Transverse colon (tissue), 4 donors: Measurements from ENCODE around the gene KCTD6.

ENCODE experiments used
- CTCF ChIP-seq, 5 experiments: fragments of 200-600 bp in 3 of 5; fragments of 450-650 bp in 2 of 5; sonication (generic) in 3 of 5; IDR thresholded peaks; 1 replicate in 2 of 5; 2 replicates in 3 of 5; pipeline ENCODE4 v1.5.1; 2016 to 2017; ENCODE audit warnings: antibody characterized with exemption in 5 of 5, inconsistent platforms in 3 of 5, mild to moderate bottlenecking in 2 of 5, moderate library complexity in 1 of 5
- POLR2A ChIP-seq: fragments of 450-650 bp; IDR thresholded peaks from one replicate; pipeline ENCODE4 v1.6.1; 2016; ENCODE audit warnings: antibody characterized with exemption, mild to moderate bottlenecking, moderate library complexity
- POLR2AphosphoS5 ChIP-seq, 3 donors: sonication (generic); formaldehyde crosslinking; IDR thresholded peaks; one replicate each; pipeline ENCODE4 v1.6.1; 2016; ENCODE audit warnings: antibody characterized with exemption in 3 of 3

- TF ChIP-seq CTCF (IDR thresholded peaks at IDR 0.05) (no peak), POLR2AphosphoS5 (IDR thresholded peaks at IDR 0.05) (no peak), POLR2A (no peak)
These were observed 5.2 kb downstream of the KCTD6 start for GRCh38 chr3:58497097-58497496.
